GM21528 (cell line): ENCODE measurements around the gene PIGL.

Experiments used
- ATAC-seq: cut with Tn5 transposase; IDR thresholded peaks from one replicate; pipeline ENCODE4 v1.9.1; 2021; ENCODE audit warnings: mild to moderate bottlenecking, moderate library complexity; ENCODE audit not compliant: unreplicated experiment, low FRiP score

The PIGL gene

GRCh38 chr17:16348586-16348985, 131.6 kb downstream of the PIGL start:
- no peak for ATAC-seq

DNA sequence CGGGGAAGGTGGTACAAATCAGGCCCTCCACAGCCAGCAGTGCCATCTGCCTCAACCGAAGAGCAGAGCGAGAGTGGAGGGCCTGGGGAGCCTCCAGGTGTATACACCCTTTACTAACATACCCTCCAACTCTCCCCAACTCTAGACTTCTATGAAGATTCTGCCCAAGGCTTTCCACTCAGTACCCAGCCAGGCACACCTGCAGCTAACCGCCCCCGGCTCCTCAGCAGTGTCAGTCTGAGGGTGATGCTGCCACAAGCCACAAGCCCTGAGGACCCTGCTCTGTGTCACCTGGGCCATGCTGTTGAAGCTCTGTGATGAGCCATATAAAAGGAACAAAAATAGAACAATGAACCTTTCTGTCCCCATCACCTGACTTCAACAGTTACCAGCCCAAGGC, 132.4 kb downstream of the PIGL start:
- ATAC-seq: no peak

DNA sequence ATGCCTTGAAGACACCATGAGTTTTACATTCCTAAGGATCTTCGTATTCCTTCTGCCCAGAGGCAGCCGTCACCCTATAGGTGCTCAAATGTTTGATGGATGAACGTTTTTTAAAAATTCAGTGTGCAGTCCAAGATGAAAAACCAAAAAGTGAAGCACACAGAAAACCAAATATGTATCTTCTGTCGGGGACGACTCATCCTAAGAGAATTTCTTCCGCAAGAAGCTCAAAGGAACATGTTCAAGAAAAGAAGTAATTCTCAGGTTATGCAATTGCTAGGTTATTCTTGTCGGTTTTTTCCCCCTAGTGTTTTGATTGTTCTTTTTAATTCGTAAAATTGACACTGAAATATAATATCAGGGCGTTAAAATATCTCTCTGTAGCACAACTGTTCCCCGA, 134.8 kb downstream of the PIGL start:
- ATAC-seq: no peak

DNA sequence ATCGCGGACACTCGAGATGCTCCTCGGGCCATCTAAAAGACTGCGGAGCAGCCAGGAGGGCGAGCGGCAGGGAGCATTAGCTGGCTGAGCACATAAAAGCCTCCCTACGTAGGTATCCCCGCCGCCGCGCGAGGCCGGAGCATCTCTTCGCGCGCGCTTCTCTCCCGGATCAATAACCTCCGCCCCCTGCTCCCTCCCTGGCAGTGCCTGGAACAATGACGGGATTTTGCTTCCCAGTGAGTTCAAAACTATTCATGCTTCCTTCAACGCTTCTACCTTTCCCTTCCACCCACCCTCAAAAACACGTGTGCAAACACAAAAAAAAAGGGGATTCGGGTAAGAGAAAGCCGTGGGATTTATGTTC, 135.3 kb downstream of the PIGL start:
- no peak for ATAC-seq

- peak; percentile 42 for ATAC-seq
Measured at GRCh38 chr17:16352667-16353316, 135.8 kb downstream of the PIGL start.

DNA sequence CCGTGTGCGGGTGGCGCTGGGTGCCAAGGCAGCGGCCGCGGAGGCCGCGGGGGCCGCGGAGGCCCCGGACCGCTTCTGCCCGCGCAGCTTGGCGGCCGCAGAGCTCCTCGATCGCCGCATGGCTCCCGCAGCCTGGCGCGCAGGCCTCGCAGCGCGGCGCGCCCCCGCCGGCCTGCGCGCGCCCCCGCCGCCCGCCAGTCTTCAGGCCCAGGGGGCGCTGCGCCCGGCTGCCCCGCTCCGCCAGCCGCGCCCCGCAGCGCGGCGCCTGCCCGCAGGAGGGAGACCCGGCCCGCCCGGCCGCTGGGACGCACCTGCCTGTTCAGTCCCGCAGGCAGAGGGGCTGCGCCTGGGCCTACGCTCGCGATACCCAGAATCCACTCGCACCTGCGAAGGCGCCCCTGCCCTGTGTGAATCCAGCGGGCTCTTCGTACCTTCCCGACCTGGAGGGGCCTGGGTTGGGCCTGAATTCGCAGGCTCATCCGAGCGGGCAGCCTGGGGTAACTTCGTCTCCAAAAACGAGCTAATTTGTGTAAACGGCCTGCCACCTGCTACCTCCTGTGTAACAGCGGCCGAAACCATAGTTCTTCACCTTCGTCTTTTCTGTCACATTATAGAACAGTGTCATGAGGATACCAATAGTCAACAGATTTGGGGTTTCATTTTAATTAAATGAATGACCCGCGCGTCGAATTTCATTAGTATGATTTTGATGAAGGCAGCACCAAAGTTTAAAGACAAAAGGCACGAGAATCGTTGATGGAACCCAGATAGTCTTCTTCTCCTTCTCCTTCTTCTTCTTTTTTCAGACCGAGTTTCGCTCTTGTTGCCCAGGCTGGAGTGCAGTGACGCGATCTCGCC, 136.5 kb downstream of the PIGL start, which contains the start of gene CENPV:
Gene CENPV, minus strand, starts transcription at position 153 of the 858 bp plus-strand sequence. Its CDS starts 33 bp downstream, at position 120.
- peak; percentile 73 for ATAC-seq

GRCh38 chr17:16354585-16354984, 137.6 kb downstream of the PIGL start:
- no peak for ATAC-seq

DNA sequence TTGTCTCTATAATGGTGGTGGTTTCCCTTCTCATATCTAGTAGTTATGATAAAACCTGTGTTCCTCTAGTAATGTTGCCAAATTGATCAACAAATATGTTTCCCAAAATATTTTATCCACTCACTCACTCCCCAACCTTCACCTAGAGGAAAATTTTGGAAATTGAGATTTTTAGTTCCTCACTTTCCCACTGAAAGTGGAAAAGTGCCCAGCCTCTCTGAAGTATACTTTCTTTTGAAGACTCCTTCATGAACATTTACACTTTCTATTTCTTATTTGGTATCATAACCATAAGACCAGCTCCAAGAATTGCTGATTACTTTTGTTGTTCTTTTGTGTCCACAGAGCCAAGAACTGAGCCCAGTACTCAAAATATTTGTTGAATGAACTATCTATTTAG, 141.4 kb downstream of the PIGL start:
- ATAC-seq: no peak

DNA sequence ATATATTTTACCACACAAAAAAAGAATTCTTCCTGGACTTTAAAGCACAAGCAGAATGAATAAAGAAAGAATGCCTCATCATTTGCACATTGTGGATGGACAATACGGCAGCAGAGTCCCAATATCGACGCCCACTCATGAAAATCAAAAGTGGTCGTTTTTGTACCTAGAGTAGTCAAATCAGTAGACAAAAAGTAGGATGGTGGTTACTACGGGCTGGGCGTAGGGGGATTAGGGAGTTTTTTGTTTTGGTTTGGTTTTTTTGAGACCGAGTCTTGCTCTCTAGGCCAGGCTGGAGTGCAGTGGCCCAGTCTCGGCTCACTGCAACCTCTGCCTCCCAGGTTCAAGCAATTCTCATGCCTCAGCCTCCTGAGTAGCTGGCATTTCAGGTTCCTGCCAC, 144.9 kb downstream of the PIGL start:
- ATAC-seq: no peak

DNA sequence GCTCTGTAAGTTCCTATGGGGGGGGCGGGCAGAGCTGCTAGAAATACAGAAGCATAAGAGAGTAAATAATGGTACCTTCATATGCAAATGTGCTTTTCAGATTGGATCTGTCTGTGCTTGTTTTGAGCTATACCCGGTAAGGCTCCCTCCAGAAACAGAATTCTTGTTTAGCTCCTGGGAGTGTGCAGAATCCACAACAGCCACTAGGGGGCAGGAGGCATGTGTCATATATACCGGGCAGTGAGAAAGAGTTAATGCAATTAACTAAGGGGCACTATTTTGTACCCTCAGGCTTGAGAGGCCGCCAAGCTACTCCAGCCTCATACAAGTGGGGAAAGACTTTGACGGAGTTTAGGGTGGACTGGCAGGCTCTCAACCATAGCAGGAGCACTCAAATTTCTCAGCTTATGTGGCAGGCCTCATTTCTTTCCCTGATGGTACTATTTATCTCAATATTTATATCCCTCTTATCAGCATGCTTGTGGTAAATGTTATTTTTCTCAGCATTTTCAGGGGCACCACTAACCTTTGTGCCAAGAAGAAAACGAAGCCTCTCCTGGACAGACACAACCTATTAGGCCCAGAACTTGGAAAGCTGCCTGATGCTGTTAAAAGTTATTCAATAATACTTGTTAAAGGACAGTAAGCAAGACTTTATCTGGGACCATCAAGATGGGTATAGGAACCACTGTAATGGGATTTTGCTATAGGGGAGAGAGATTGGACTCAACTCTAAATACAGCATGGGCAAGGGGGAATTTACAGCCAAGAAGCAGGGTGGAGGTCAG, 146.9 kb downstream of the PIGL start:
- no peak for ATAC-seq

DNA sequence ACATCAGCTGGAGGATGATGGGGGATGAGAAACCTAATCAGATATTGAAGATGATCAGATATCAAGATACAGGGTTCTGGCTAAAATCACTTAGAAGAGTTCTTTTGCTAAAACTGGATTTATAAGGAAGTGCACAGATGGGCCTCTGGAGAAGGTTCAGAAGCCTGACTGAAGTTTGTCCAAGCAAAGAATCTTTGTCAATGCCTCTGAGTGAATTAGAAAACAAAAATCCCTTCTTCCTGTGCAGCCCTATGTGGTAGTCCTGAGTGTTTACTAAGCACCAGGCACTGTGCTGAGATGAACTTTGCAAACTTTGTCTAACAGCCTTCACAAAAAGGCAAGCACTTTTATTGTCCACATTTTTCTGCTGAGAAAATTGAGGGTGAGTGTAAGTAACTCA, 147.6 kb downstream of the PIGL start:
- no peak for ATAC-seq

GRCh38 chr17:16371742-16372141, 154.7 kb downstream of the PIGL start:
- no peak for ATAC-seq

- no peak for ATAC-seq
Measured at GRCh38 chr17:16374146-16374938, 157.3 kb downstream of the PIGL start.
